ENCODE data around the gene PDIA3.
"Not testable (repeated sequence)": the region's sequence is repeated elsewhere in the genome, so short reads cannot be mapped to it uniquely, and the experiment has no call there.

PDIA3 gene

DNA sequence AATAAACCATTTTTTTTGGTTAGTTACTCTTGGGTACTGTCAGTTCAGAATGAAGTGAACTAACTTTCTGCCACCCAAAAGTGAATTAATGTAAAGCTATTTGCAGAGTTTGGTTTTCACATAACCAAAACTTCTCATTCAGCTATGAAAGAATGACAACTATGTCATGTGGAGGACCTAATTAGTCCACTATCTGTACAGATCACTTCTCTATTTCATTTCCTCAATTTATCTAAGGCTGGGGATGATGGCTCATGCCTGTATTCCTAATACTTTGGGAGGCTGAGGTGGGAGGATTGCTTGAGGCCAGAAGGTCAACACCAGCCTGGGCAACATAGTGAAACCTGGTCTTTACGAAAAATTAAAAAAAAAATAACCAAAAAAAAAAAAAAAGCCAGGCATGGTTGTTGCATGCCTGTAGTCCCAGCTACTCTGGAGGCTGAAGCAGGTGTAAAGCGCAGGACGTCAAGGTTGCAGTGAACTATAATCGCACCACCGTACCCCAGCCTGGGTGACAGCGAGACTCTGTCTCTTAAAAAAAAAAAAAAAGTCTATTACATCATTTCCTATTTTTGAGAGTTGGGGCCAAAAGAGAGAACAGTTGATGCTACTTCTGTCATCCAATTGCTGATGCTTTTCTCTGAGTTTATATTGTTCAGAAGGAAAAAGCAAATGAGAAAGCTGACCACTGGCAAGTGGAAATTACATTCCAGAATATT, 62.9 kb downstream of the PDIA3 start:
- no peak for DNase-seq (ENCODE audit: low read depth in 3 of 3, low spot score in 1 of 3)

DNA sequence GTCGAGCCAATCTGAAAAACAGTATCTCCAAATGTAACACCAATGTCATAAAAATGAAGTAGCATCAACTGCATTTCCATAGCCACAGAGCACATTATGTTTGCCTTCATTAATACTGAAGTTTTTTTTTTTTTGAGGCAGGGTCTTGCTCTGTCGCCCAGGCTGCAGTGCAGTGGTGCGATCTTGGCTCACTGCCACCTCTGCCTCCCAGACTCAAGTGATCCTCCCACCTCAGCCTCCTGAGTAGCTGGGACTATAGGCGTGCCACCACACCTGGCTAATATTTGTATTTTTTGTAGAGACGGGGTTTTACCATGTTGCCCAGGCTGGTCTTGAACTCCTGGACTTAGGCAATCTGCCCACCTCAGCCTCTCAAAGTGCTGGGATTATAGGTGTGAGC, 68.8 kb downstream of the PDIA3 start:
- DNase-seq (ENCODE audit: low read depth in 3 of 3, low spot score in 1 of 3): not testable (repeated sequence)

DNA sequence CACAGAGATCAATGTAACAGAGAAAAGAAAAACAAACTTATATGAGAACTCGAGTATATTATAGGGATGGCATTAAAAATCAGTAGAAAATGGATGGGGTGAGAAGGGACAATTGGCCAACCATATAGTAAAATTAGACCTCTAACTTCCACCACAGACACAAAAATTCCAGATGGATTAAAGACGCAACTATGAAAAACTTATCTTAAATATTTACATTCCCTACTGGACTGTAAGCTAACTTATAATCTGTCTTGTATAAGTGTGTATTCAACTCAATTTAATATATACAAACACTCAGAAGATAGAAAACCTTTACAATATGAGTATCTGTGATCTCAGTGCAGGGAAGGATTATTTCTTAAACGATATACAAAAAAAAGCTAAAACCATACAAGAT, 75.3 kb downstream of the PDIA3 start:
- no peak for DNase-seq (ENCODE audit: low read depth in 3 of 3, low spot score in 1 of 3)

All from stimulated activated CD4-positive, alpha-beta T cell treated with anti-CD3 and anti-CD28 coated beads, TNF-alpha, amount 100 ng/mL, for 1 hour (primary cell).